NCI-H146 treated with DMSO at 0.1 percent for 48 hours (cell line): ENCODE measurements around the gene TNFSF10.
"Not testable (repeated sequence)": the region's sequence is repeated elsewhere in the genome, so short reads cannot be mapped to it uniquely, and the experiment has no call there.

Source experiments
- DNase-seq: peaks from one replicate; lab custom pipeline; 2025; ENCODE audit not compliant: unreplicated experiment; lab: John Stamatoyannopoulos, UW

The TNFSF10 gene

DNA sequence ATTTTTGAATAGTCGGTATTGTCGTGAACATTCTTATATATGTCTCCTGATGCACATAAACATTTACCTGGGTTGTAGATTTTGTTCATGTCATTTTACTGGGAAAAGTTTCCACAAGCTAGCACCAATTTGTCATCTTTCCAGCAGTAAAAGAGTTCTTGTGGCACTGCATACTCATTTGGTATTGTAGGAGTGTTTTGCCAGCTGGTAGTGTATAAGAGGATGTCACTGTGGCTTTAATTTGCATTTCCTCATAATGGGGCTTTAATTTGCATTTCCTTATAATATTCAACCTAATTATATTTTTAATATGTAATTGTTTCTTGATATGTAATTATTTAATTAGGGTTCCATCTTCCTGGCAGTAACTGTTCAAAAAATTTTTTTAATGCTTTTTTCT, 21.2 kb upstream of the TNFSF10 start:
- DNase-seq: no peak

GRCh38 chr3:172543884-172544283, 20.7 kb upstream of the TNFSF10 start:
- DNase-seq: no peak

DNA sequence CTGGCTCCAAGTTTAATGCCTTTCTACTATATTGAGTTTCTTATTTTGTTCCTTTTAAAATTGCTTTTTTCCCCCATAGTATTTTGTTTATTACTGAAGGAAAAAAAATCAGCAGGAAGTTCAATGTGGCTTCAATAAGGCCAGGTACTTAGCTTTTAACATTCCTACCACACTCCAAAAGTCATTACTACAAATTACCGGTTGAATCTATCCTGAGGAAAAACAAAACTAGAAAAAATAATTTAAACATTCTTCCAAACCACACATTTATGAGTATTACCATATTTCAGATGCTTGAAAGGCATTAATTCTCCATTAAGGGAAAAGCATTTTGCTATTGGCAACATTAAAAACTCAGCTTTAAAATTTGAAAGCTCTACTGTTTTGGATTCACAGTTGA, 20.2 kb upstream of the TNFSF10 start:
- no peak for DNase-seq

DNA sequence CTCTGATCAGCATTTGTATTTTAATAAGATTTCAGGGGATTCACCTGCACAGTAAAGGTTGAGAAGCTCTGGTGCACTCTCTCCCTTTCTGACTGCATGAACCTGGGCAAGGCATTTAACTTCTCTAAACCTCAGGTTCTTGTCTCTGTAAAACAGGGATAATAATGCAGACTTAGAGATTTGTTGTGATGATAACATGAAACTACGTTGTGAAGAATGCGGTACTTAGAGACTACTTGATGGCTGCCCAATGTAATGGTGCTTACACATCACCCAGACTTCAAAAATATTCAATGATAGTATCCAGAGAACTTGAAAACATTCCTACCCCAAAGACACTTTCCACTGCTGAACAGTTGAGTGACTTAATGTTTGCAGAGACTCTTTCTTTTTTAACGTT, 19.8 kb upstream of the TNFSF10 start:
- no peak for DNase-seq

- no peak for DNase-seq
Observed at GRCh38 chr3:172541945-172542488, 18.8 kb upstream of the TNFSF10 start.

DNA sequence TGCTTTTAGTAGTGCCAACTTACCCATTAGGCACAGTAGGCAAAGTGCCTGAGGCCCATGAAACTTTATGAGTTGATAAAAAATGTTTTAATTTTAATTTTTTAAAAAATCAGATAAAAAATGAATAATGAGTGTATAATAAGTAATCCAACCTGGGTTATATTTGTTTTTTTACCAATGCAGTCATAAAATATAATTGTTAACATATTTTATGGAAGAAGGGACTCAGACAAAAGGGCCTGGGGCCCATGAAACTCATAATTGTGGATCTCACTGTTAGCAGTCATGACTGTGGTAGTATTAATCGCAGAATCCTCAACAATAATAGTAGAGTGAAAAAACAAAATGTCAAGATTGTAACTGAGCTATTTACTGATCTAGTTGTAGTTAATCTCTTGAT, 16.8 kb upstream of the TNFSF10 start:
- DNase-seq: no peak

GRCh38 chr3:172539273-172539672, 16.0 kb upstream of the TNFSF10 start:
- no peak for DNase-seq

GRCh38 chr3:172538368-172539151, 15.3 kb upstream of the TNFSF10 start:
- DNase-seq: no peak

DNA sequence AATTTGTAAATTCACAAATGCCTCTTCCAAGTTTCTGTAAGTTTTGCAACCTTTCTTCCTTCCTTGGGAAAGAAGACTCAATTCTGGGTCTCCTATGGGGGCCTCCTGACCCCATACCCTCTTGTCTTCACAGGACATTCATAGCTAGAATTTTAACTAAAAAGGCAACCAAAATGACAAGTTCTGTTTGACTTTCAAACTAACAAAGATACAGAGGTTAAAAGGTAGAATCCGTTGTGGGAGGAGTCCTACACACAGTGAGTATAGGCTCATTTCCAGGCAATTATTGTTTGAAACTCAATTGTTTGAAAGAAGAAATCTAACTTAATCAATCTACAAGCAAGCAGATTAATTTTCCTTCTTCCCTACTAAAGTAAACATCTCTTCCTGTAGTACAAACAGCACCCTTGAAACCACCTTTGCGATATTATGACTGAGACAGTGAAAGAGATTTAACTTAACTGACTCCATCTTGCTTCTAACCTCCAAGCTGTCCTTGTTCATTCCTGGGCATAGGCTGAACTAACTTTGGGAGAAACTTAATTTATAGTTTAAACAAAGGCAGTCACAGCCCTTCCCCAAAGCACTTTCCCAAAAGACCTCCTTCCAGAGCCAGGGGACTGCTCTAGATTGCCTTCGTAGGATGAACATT, 14.4 kb upstream of the TNFSF10 start:
- no peak for DNase-seq

GRCh38 chr3:172536993-172537419, 13.8 kb upstream of the TNFSF10 start:
- DNase-seq: no peak

DNA sequence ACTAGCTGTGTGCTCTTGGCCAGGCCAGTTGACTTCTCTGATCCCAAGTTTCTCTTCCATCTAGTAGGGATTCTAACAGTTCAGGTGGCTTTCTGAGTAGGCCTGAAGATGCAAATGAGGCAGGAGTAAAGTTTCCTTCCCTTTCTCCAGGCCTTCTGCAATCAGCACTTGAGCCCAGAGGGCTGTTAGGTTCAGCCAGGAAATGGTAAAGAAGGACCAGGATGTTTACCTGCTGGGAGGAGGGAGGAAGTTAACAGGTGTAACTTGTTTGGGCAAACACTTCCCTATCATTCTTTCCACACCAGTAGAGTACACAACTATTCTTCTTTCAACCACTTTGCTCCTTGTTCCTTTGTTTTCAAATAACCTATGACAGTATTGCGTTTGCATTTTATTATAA, 13.3 kb upstream of the TNFSF10 start:
- no peak for DNase-seq

GRCh38 chr3:172530566-172530965, 7.3 kb upstream of the TNFSF10 start:
- DNase-seq: no peak

DNA sequence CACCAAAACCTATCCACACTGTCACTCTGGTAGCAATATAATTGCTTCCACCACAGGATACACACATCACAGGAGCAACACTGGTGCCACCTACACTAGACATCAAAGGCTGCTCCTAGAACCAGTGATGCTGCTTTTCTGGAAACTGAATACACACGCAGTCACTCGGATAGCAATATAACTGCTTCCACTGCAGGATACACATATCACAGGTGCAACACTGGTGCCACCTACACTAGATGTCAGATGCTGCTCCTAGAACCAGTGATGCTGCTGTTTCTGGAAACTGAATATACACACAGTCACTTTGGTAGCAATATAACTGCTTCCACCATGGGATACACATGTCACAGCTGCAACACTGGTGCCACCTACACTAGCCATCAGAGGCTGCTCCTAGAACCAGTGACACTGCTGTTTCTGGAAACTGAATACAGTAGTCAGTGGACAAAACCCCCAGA, 6.9 kb upstream of the TNFSF10 start:
- no peak for DNase-seq

DNA sequence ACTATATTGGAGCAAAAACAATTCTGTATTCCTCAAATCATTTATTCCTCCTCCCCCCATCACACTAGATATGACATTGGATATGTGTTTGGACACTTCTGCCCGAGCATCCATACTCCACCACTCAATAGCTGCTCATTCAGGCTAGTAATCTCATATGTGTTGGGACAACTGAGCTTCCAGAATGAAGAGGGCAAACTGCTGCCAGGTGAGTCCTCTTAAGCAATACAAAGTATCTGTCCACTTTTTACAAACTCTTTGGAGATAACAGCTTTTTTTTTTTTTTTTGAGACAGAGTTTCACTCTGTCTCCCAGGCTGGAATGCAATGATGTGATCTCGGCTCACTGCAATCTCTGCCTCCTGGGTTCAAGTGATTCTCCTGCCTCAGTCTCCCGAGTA, 5.4 kb upstream of the TNFSF10 start:
- no peak for DNase-seq

DNA sequence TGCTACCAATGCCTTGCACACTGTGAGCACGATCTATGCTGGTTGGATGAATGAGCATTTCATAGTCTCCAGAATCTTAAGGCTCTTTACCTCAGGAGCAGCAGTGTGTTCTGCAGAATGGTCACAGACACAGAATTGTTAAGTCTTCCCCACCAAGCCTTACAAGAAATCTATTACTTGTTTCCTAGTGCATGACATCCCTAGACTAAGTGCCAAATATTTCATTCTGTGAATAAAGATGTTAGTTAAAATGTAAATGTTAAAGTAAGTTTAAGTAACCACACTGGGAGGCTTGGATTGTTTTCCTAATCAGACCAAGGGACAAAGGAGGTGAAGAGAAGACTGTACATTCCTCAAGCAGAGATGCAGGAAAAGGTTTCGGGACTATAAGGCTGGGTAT, 4.1 kb upstream of the TNFSF10 start:
- DNase-seq: no peak

GRCh38 chr3:172525116-172525613, 1.9 kb upstream of the TNFSF10 start:
- no peak for DNase-seq

- no peak for DNase-seq
Observed at GRCh38 chr3:172524611-172525010, 1.4 kb upstream of the TNFSF10 start.

DNA sequence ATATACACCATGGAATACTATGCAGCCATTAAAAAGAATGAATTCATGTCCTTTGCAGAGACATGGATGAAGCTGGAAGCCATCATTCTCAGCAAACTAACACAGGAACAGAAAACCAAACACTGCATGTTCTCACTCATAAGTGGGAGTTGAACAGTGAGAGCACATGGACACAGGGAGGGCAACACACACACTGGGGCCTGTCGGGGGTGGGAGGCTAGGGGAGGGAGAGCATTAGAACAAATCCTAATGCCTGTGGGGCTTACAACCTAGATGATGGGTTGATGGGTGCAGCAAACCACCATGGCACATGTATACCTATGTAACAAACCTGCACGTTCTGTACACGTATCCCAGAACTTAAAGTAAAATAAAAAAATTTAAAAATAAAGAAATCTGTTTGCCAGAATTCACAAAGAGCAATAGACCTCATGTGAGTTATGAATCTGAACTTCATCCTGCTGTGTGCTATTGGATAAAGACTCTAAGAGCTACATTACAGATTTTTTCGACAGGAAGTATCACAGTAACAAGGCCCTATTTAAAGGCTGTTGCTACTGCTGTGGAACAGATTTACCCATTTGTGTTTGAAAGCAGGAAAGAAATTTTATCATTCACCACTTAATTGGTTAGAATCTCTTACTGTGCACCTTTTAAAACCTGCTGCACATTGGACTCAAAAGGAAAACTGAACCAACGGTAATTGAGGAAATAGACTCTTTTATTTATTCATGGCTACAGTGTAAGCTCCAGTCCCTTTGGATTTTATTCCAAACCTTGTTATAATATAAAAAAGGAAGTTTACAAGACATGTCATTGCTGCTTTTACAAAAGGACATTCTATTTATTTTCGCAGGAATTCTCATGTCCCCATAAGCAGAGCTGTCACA, 1.1 kb downstream of the TNFSF10 start:
- DNase-seq: not testable (repeated sequence)

DNA sequence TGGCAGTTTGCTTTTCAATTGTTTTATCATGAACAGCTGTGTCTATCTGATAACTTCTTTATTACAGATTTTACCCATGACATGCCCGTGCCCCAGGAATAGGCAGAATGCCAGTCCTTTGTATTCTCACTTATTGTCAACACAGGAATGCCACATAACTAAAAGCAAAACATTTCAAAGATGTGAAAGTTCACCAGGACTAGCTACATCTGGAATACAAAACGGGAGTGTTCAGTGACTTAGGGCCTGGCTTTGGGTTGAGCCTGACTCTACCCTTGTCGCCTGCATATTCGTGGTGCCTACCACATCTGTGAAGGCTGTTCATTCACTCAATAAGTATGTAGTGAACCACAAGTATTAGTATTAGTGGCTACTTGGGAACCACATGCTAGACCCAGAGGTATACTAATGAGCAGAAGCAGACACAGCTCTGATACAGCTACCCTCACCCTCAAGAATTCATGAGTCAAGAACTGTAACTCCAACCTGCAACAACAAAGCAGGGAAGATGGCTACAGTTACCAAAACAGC, 2.9 kb downstream of the TNFSF10 start:
- DNase-seq: no peak

DNA sequence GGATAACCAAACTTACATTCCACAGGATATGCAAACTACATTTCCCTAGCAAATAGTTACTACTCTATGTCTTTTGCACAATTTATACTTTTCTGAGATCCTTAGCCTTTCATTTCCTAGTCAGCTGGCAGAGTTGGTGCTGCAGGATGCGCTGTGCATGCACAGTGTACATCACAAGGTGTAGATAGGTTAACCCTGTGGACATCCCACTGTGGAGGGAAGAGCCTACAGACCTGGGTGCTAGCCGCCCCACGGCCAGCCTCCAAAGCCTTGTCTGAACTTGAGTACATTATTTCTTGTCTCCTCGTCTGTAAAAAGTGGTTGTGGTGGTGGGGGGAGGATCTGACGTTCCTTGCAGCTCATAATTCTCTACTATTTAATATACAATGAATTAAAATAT, 3.5 kb downstream of the TNFSF10 start:
- DNase-seq: no peak
